IMR-90 (cell line): ENCODE data around the gene MGAT1. TPM values are rescaled to one million over a fixed set of nuclear protein-coding genes. Genes with fewer than 3 reads are reported as not detected.

ENCODE experiments used
- ATAC-seq: fragments of 200-7000 bp; cut with Tn5 transposase; 2 replicates; pipeline ENCODE4 v1.9.1; 2020; ENCODE audit warnings: low read depth, mild to moderate bottlenecking, moderate library complexity
- BruUV-seq: library from RNA; stranded (reverse); fragments of 400-500 nt; replicated peaks from 2 replicates; lab custom pipeline; 2021; lab: Mats Ljungman, UMichigan
- CTCF ChIA-PET: fragments of 300-600 bp; formaldehyde crosslinking; extraction: SDS; loops from one replicate; lab custom pipeline; 2021; ENCODE audit warnings: antibody characterized with exemption; lab: Yijun Ruan, JAX
- POLR2A ChIA-PET: fragments of 300-600 bp; sonication (Branson Sonifier 250); formaldehyde crosslinking; loops from one replicate; lab custom pipeline; 2022; ENCODE audit warnings: antibody characterized with exemption; ENCODE audit not compliant: unreplicated experiment; lab: Charles Lee
- DNase-seq: peaks from one replicate; pipeline ENCODE4 v3.0.0; 2013
- H2AFZ ChIP-seq: replicated peaks from 2 replicates; pipeline ENCODE3; 2013; ENCODE audit warnings: low read length, mild to moderate bottlenecking; ENCODE audit not compliant: poor library complexity
- H2AK5ac ChIP-seq: 2 replicates; pipeline ENCODE4 v1.6.1; 2013; ENCODE audit warnings: low read depth, low read length, inconsistent platforms
- H2AK9ac ChIP-seq: replicated peaks from 2 replicates; pipeline ENCODE3; 2013; ENCODE audit warnings: mild to moderate bottlenecking, low read depth, low read length, moderate library complexity; ENCODE audit not compliant: poor library complexity
- H2BK120ac ChIP-seq: 2 replicates; pipeline ENCODE4 v1.6.1; 2013; ENCODE audit warnings: low read depth, low read length, inconsistent platforms
- H2BK15ac ChIP-seq: 3 replicates; pipeline ENCODE4 v1.6.1; 2013; ENCODE audit warnings: low read depth, low read length, inconsistent platforms
- H2BK20ac ChIP-seq: 2 replicates; pipeline ENCODE4 v1.6.1; 2013; ENCODE audit warnings: low read depth, mild to moderate bottlenecking, inconsistent platforms, low read length, moderate library complexity
- H2BK5ac ChIP-seq: 2 replicates; pipeline ENCODE4 v1.6.1; 2013; ENCODE audit warnings: mild to moderate bottlenecking, low read depth, low read length, inconsistent platforms; ENCODE audit not compliant: poor library complexity, severe bottlenecking
- H3K14ac ChIP-seq: replicated peaks from 2 replicates; pipeline ENCODE4 v1.6.1; 2013; ENCODE audit warnings: low read depth, low read length, inconsistent platforms
- H3K18ac ChIP-seq: 2 replicates; pipeline ENCODE4 v1.6.1; 2013; ENCODE audit warnings: low read depth, low read length, control low read depth
- H3K23ac ChIP-seq: 2 replicates; pipeline ENCODE4 v1.6.1; 2013; ENCODE audit warnings: low read depth, low read length, inconsistent platforms
- H3K27ac ChIP-seq: 2 replicates; pipeline ENCODE4 v1.5.1; 2013; ENCODE audit warnings: mild to moderate bottlenecking, control low read depth, low read length; ENCODE audit not compliant: insufficient read depth
- H3K27me3 ChIP-seq: 2 replicates; pipeline ENCODE4 v1.6.1; 2013; ENCODE audit warnings: low read length; ENCODE audit not compliant: control insufficient read depth, insufficient read depth
- H3K36me3 ChIP-seq: 2 replicates; pipeline ENCODE4 v1.6.1; 2013; ENCODE audit warnings: low read length, mixed read lengths; ENCODE audit not compliant: control insufficient read depth, insufficient read depth
- H3K4ac ChIP-seq: 2 replicates; pipeline ENCODE4 v1.6.1; 2013; ENCODE audit warnings: low read depth, low read length, inconsistent platforms
- H3K4me1 ChIP-seq: 2 replicates; pipeline ENCODE4 v1.6.1; 2013; ENCODE audit warnings: low read length, mixed read lengths; ENCODE audit not compliant: control insufficient read depth, insufficient read depth
- H3K4me2 ChIP-seq: 2 replicates; pipeline ENCODE4 v1.6.1; 2013; ENCODE audit warnings: low read depth, mild to moderate bottlenecking, control low read depth, low read length, moderate library complexity
- H3K4me3 ChIP-seq: 2 replicates; pipeline ENCODE4 v1.5.1; 2013; ENCODE audit warnings: low read depth, mild to moderate bottlenecking, control low read depth, low read length, moderate library complexity; ENCODE audit not compliant: insufficient read depth
- H3K56ac ChIP-seq: 2 replicates; pipeline ENCODE4 v1.6.1; 2013; ENCODE audit warnings: low read length, inconsistent platforms; ENCODE audit not compliant: insufficient read depth; ENCODE audit errors: extremely low read depth
- H3K79me1 ChIP-seq, 2 experiments: 2 replicates each; pipeline ENCODE4 v1.6.1; 2013; ENCODE audit warnings: low read length in 2 of 2, inconsistent platforms in 1 of 2, low read depth in 1 of 2
- H3K9ac ChIP-seq: 2 replicates; pipeline ENCODE4 v1.6.1; 2013; ENCODE audit warnings: low read depth, low read length, control low read depth
- H3K9me1 ChIP-seq: 2 replicates; pipeline ENCODE4 v1.6.1; 2013; ENCODE audit warnings: low read length, inconsistent platforms; ENCODE audit not compliant: insufficient read depth
- H3K9me3 ChIP-seq: 2 replicates; pipeline ENCODE4 v1.6.1; 2013; ENCODE audit warnings: low read length; ENCODE audit not compliant: control insufficient read depth, insufficient read depth
- H4K20me1 ChIP-seq: 2 replicates; pipeline ENCODE4 v1.6.1; 2013; ENCODE audit warnings: low read length, inconsistent platforms; ENCODE audit not compliant: insufficient read depth
- H4K5ac ChIP-seq: 2 replicates; pipeline ENCODE4 v1.6.1; 2013; ENCODE audit warnings: mild to moderate bottlenecking, low read depth, low read length, control low read depth
- H4K8ac ChIP-seq, 2 experiments: 2 replicates each; pipeline ENCODE4 v1.6.1; 2013; ENCODE audit warnings: low read depth in 2 of 2, low read length in 2 of 2, control low read depth in 1 of 2, inconsistent platforms in 1 of 2
- H4K91ac ChIP-seq: 2 replicates; pipeline ENCODE4 v1.6.1; 2013; ENCODE audit warnings: low read depth, low read length, inconsistent platforms; ENCODE audit not compliant: insufficient read depth
- BHLHE40 ChIP-seq: fragments of 150-350 bp; IDR thresholded peaks from 2 replicates; pipeline ENCODE4 v1.6.1; 2016; ENCODE audit warnings: mild to moderate bottlenecking, low read depth, low read length
- CEBPB ChIP-seq: IDR thresholded peaks from 2 replicates; pipeline ENCODE4 v1.6.1; 2012; ENCODE audit warnings: low read depth, low read length, improper control_type of control experiment
- CHD1 ChIP-seq: IDR thresholded peaks from 2 replicates; pipeline ENCODE4 v1.6.1; 2012; ENCODE audit warnings: low read depth, low read length, improper control_type of control experiment
- CTCF ChIP-seq: conservative IDR thresholded peaks from 2 replicates; pipeline ENCODE4 v1.5.1; 2012; ENCODE audit warnings: mild to moderate bottlenecking, low read depth, low read length, improper control_type of control experiment
- ELK1 ChIP-seq: fragments of 150-350 bp; IDR thresholded peaks from 2 replicates; pipeline ENCODE4 v1.6.1; 2016; ENCODE audit warnings: low read depth, mild to moderate bottlenecking, low read length, moderate library complexity, borderline replicate concordance
- FOS ChIP-seq: fragments of 150-350 bp; IDR thresholded peaks from 2 replicates; pipeline ENCODE4 v1.6.1; 2016; ENCODE audit warnings: low read depth, low read length
- MAFK ChIP-seq: IDR thresholded peaks from 2 replicates; pipeline ENCODE4 v1.6.1; 2012; ENCODE audit warnings: low read depth, low read length, improper control_type of control experiment
- MAZ ChIP-seq: IDR thresholded peaks from 2 replicates; pipeline ENCODE4 v1.6.1; 2012; ENCODE audit warnings: low read depth, mild to moderate bottlenecking, low read length, improper control_type of control experiment, moderate library complexity, borderline replicate concordance
- NFE2L2 ChIP-seq: fragments of 150-350 bp; IDR thresholded peaks from 2 replicates; pipeline ENCODE4 v1.6.1; 2016; ENCODE audit warnings: low read depth, mild to moderate bottlenecking, low read length
- RCOR1 ChIP-seq: IDR thresholded peaks from 2 replicates; pipeline ENCODE4 v1.6.1; 2012; ENCODE audit warnings: mild to moderate bottlenecking, low read length, improper control_type of control experiment; ENCODE audit not compliant: insufficient replicate concordance
- RFX5 ChIP-seq: IDR thresholded peaks from 2 replicates; pipeline ENCODE4 v1.8.0; 2012; ENCODE audit warnings: low read depth, mild to moderate bottlenecking, low read length, moderate library complexity
- WGBS, 2 experiments: methylation state at CpG; one replicate each; pipeline versions ENCODE4 v1.1.5 to v1.1.7; 2013; ENCODE audit warnings: missing lambda C conversion rate in 2 of 2; ENCODE audit not compliant: insufficient read length in 1 of 2; ENCODE audit errors: extremely low coverage in 2 of 2; 5-methylcytosine and 5-hydroxymethylcytosine counted together
- dilution Hi-C: fragments of 300-500 bp; cut with HindIII; formaldehyde crosslinking; loops from one replicate; pipeline ENCODE4 v1.14.3; 2018; ENCODE audit warnings: low sequenced_read_pairs; ENCODE audit not compliant: unreplicated experiment
- in situ Hi-C: fragments of 300-500 bp; cut with MboI; formaldehyde crosslinking; loops from 3 replicates; pipeline ENCODE4 v1.14.3; 2019; ENCODE audit warnings: low sequenced_read_pairs, inconsistent platforms, mixed read lengths
- intact Hi-C: fragments of 100-400 bp; cut with micrococcal nuclease; formaldehyde crosslinking; loops from 2 replicates; pipeline ENCODE4 v1.10.0; 2022
- polyA plus RNA-seq, 3 experiments: library from polyadenylated mRNA; depleted of rRNA; stranded (reverse); fragments of >200 nt; gene quantifications; 2 replicates each; pipeline ENCODE4 v1.2.3, GENCODE V29; 2012; ENCODE audit warnings: low replicate concordance in 1 of 3
- total RNA-seq: library from RNA; depleted of rRNA; stranded (reverse); fragments of >200 nt; gene quantifications from 2 replicates; pipeline ENCODE4 v1.2.3, GENCODE V29; 2012

The MGAT1 gene
- total and polyA plus RNA-seq, 2 of the 4 experiments (the other 2 are of a cell fraction): 56.3 to 141 TPM

GRCh38 chr5:180777475-180777874, 25.1 kb downstream of the MGAT1 start:
- no peak overlapping the region for H2BK15ac ChIP-seq
- no peak overlapping the region for H3K4ac ChIP-seq
- BruUV-seq: no TSS peak
- no peak overlapping the region for H3K4me2 ChIP-seq
- in situ Hi-C loops: no loop called here
- no peak overlapping the region for H3K27ac ChIP-seq
- H4K8ac ChIP-seq: no peak overlapping the region
- no peaks in the 10 kb centered on the region for H3K79me1 ChIP-seq
- no peak overlapping the region for H2AK5ac ChIP-seq
- no peaks in the 10 kb centered on the region for H3K36me3 ChIP-seq
- H4K5ac ChIP-seq: no peak overlapping the region
- H2BK5ac ChIP-seq: no peak overlapping the region
- ChIA-PET POLR2A (no interaction called here), CTCF (no interaction called here)
- DNase-seq (no peak), ATAC-seq (no peak)
- H3K9me3 ChIP-seq: no peaks in the 10 kb centered on the region
- no peak overlapping the region for H2AK9ac ChIP-seq
- H2BK120ac ChIP-seq: no peak overlapping the region
- no peaks in the 10 kb centered on the region for H3K27me3 ChIP-seq
- intact Hi-C loops: no loop called here
- no peaks in the 10 kb centered on the region for H4K20me1 ChIP-seq
- no peak overlapping the region for H3K18ac ChIP-seq
- no peaks in the 10 kb centered on the region for H3K4me1 ChIP-seq
- H3K14ac ChIP-seq: no peak overlapping the region
- H3K23ac ChIP-seq: no peak overlapping the region
- H3K56ac ChIP-seq: no peak overlapping the region
- TF ChIP-seq RFX5: no peak
- no peak for TF ChIP-seq RCOR1
- no peak for TF ChIP-seq NFE2L2
- TF ChIP-seq FOS: no peak
- no peak for TF ChIP-seq ELK1
- TF ChIP-seq MAZ: no peak
- no peak for TF ChIP-seq CTCF
- no peak for TF ChIP-seq MAFK
- TF ChIP-seq CHD1: no peak
- TF ChIP-seq BHLHE40: no peak
- TF ChIP-seq CEBPB: no peak
- 83% methylated on average over 1 of the region's 1 CpG; no CpG with 5 or more reads in 1 of the 2 experiments for WGBS, 2 experiments
- H3K9me1 ChIP-seq: no peaks in the 10 kb centered on the region
- no peak overlapping the region for H3K4me3 ChIP-seq
- no peak overlapping the region for H4K91ac ChIP-seq
- H3K9ac ChIP-seq: no peak overlapping the region
- dilution Hi-C loops: no loop called here
- no peak overlapping the region for H2AFZ ChIP-seq
- H2BK20ac ChIP-seq: no peak overlapping the region
